Measurements from ENCODE around the gene CAPN3. TPM values are rescaled to one million over a fixed set of nuclear protein-coding genes. Genes with fewer than 3 reads are reported as not detected.
A peak's percentile ranks its signal among the peaks of the same experiment; 100 is the strongest.

Gene CAPN3
- total and polyA plus RNA-seq, 7 experiments from 2014 or later: 0.48 to 26.1 (median 15.5) TPM; not detected in 1

GRCh38 chr15:42444415-42445063 lies 85.2 kb downstream of the CAPN3 start:
- peaks cover 0 to 64% (median 15%) of the 10 kb centered on the region in 3 experiments for H3K36me3 ChIP-seq (ENCODE audit: control insufficient read depth in 2 of 3, insufficient read depth in 3 of 3, low read length in 3 of 3)
- H3K27me3 Mint-ChIP-seq: no peaks in the 10 kb centered on the region
- POLR2A ChIA-PET: no interaction called here

GRCh38 chr15:42445551-42445950 lies 86.2 kb downstream of the CAPN3 start:
- Mint-ChIP-seq H3K4me3 (no peak overlapping the region), H3K27me3 (no peaks in the 10 kb centered on the region), H3K36me3 (peaks cover 17 to 44% (median 25%) of the 10 kb centered on the region in 5 donors), H3K4me1 (peaks cover 0 to 5% (median 0%) of the 10 kb centered on the region in 7 donors), H3K27ac (peak overlapping the region in 2 of 9 donors; percentile 7 to 13), H3K9me3 (no peaks in the 10 kb centered on the region)
- ChIA-PET POLR2A (no interaction called here), CTCF (no interaction called here)
- ATAC-seq (no peak), DNase-seq (no peak)
- no peak overlapping the region for H3K4me3 ChIP-seq (ENCODE audit: low read length)
- no peaks in the 10 kb centered on the region for H3K9me3 ChIP-seq (ENCODE audit: control insufficient read depth in 2 of 3, low read length in 3 of 3)
- intact Hi-C loops (cut with micrococcal nuclease): no loop called here
- no peak overlapping the region for H3K27ac ChIP-seq (ENCODE audit: low read depth, low read length)
- no peaks in the 10 kb centered on the region for H3K27me3 ChIP-seq (ENCODE audit: control insufficient read depth in 2 of 2, insufficient read depth in 2 of 2, low read length in 2 of 2)
- H3K36me3 ChIP-seq (ENCODE audit: control insufficient read depth in 2 of 3, insufficient read depth in 3 of 3, low read length in 3 of 3): peaks cover 2 to 68% (median 17%) of the 10 kb centered on the region in 3 experiments
- H3K4me1 ChIP-seq (ENCODE audit: control insufficient read depth in 2 of 2, insufficient read depth in 2 of 2, low read length in 2 of 2): no peaks in the 10 kb centered on the region

More at GRCh38 chr15:42444415-42445063, 85.2 kb downstream of the CAPN3 start:
- no peaks in the 10 kb centered on the region for H3K9me3 Mint-ChIP-seq
- intact Hi-C loops (cut with micrococcal nuclease): no loop called here
- no peak for DNase-seq
- ATAC-seq: no peak
- no peak overlapping the region for H3K27ac Mint-ChIP-seq
- H3K36me3 Mint-ChIP-seq: peaks cover 14 to 40% (median 20%) of the 10 kb centered on the region in 5 donors
- peaks cover 0 to 5% (median 0%) of the 10 kb centered on the region in 7 donors for H3K4me1 Mint-ChIP-seq
- no peak overlapping the region for H3K4me3 ChIP-seq (ENCODE audit: low read length)
- H3K9me3 ChIP-seq (ENCODE audit: control insufficient read depth in 2 of 3, low read length in 3 of 3): no peaks in the 10 kb centered on the region
- H3K27me3 ChIP-seq (ENCODE audit: control insufficient read depth in 2 of 2, insufficient read depth in 2 of 2, low read length in 2 of 2): no peaks in the 10 kb centered on the region
- H3K4me3 Mint-ChIP-seq: no peak overlapping the region
- CTCF ChIA-PET: interaction anchor here (0.7 kb wide), 1 partner anchor 8 kb away, joined by 4 read pairs; no protein-coding TSS in a partner anchor
- H3K4me1 ChIP-seq (ENCODE audit: control insufficient read depth in 2 of 2, insufficient read depth in 2 of 2, low read length in 2 of 2): no peaks in the 10 kb centered on the region
- H3K27ac ChIP-seq (ENCODE audit: low read depth, low read length): no peak overlapping the region

DNA sequence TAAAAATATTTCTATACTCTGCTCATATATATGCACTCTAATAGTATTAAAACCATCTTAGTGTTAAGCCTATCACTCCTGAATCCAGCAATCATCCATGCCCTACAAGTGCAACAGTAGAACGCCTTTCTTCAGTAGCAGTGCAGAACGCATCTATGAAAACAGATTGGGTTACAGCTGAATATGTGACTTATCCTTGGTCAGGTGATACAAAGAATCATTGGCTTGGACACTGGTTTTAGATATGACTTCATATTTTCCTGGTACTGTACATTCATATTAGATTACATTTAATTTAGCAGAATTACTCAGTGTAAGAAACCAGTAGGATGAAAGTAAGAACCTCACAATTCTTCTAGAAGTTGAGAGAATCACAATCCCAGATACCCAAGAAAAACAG lies 88.3 kb downstream of the CAPN3 start:
- H3K36me3 ChIP-seq (ENCODE audit: control insufficient read depth in 2 of 3, insufficient read depth in 3 of 3, low read length in 3 of 3): peaks cover 8 to 69% (median 19%) of the 10 kb centered on the region in 3 experiments
- H3K9me3 Mint-ChIP-seq: no peaks in the 10 kb centered on the region
- H3K27me3 Mint-ChIP-seq: no peaks in the 10 kb centered on the region
- no peak overlapping the region for H3K27ac Mint-ChIP-seq
- POLR2A ChIA-PET: no interaction called here
- no peak overlapping the region for H3K27ac ChIP-seq (ENCODE audit: low read depth, low read length)
- H3K36me3 Mint-ChIP-seq: peaks cover 21 to 51% (median 33%) of the 10 kb centered on the region in 5 donors
- H3K4me3 ChIP-seq (ENCODE audit: low read length): no peak overlapping the region
- DNase-seq (no peak), ATAC-seq (no peak)
- no peaks in the 10 kb centered on the region for H3K9me3 ChIP-seq (ENCODE audit: control insufficient read depth in 2 of 3, low read length in 3 of 3)
- CTCF ChIA-PET: no interaction called here
- no peaks in the 10 kb centered on the region for H3K4me1 ChIP-seq (ENCODE audit: control insufficient read depth in 2 of 2, insufficient read depth in 2 of 2, low read length in 2 of 2)
- no peaks in the 10 kb centered on the region for H3K27me3 ChIP-seq (ENCODE audit: control insufficient read depth in 2 of 2, insufficient read depth in 2 of 2, low read length in 2 of 2)
- H3K4me1 Mint-ChIP-seq: peaks cover 0 to 5% (median 0%) of the 10 kb centered on the region in 7 donors
- intact Hi-C loops (cut with micrococcal nuclease): no loop called here
- no peak overlapping the region for H3K4me3 Mint-ChIP-seq

- no peak overlapping the region for H3K4me3 Mint-ChIP-seq
These were observed 89.0 kb downstream of the CAPN3 start for GRCh38 chr15:42448281-42448680.

DNA sequence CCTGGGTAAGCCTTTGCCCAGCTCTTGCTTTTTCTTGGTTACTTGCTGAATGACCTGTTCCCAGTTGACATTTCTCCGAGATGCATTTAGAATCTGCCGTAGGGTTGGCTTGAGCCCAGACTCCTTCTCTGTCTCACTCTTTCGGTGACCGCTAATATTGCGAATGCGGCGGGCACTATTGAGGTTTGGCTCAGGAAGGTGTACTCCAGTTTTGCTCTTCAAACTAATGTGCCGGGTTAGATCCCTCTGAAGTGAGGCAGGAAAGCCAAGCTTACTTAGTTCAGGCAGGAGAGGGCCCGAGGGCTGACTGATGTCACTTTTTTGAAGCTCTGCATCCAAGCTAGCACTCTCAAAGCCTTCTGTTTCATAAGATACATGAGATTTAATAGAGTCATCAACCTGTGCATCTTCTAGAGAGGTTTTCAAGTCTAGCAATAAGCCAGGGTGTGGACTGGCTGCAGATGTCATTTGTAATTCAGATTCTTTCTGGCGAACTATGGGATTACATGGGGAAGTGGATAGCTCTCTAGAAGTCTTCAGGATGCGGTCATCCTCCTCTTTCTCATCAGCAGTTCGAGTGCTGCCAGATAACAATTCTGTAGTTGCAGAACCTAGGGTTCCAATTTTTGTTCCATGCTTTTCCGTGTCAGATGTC lies 90.6 kb downstream of the CAPN3 start:
- ATAC-seq: no peak
- Histone ChIP-seq H3K9me3 (ENCODE audit: control insufficient read depth in 2 of 3, low read length in 3 of 3) (no peaks in the 10 kb centered on the region), H3K4me1 (ENCODE audit: control insufficient read depth in 2 of 2, insufficient read depth in 2 of 2, low read length in 2 of 2) (no peaks in the 10 kb centered on the region), H3K4me3 (ENCODE audit: low read length) (no peak overlapping the region), H3K27ac (ENCODE audit: low read depth, low read length) (no peak overlapping the region), H3K36me3 (ENCODE audit: control insufficient read depth in 2 of 3, insufficient read depth in 3 of 3, low read length in 3 of 3) (peaks cover 8 to 56% (median 13%) of the 10 kb centered on the region in 3 experiments), H3K27me3 (ENCODE audit: control insufficient read depth in 2 of 2, insufficient read depth in 2 of 2, low read length in 2 of 2) (no peaks in the 10 kb centered on the region)
- Mint-ChIP-seq H3K27ac (no peak overlapping the region), H3K9me3 (no peaks in the 10 kb centered on the region), H3K4me1 (peaks cover 0 to 5% (median 0%) of the 10 kb centered on the region in 7 donors), H3K36me3 (peaks cover 20 to 48% (median 35%) of the 10 kb centered on the region in 5 donors), H3K4me3 (no peak overlapping the region), H3K27me3 (no peaks in the 10 kb centered on the region)
- POLR2A ChIA-PET: no interaction called here
- CTCF ChIA-PET: no interaction called here
- DNase-seq: no peak
- intact Hi-C loops (cut with micrococcal nuclease): no loop called here

More at GRCh38 chr15:42448281-42448680, 89.0 kb downstream of the CAPN3 start:
- H3K4me1 ChIP-seq (ENCODE audit: control insufficient read depth in 2 of 2, insufficient read depth in 2 of 2, low read length in 2 of 2): no peaks in the 10 kb centered on the region
- H3K27me3 ChIP-seq (ENCODE audit: control insufficient read depth in 2 of 2, insufficient read depth in 2 of 2, low read length in 2 of 2): no peaks in the 10 kb centered on the region
- CTCF ChIA-PET: no interaction called here
- ATAC-seq (no peak), DNase-seq (no peak)
- peaks cover 8 to 69% (median 19%) of the 10 kb centered on the region in 3 experiments for H3K36me3 ChIP-seq (ENCODE audit: control insufficient read depth in 2 of 3, insufficient read depth in 3 of 3, low read length in 3 of 3)
- Mint-ChIP-seq H3K9me3 (no peaks in the 10 kb centered on the region), H3K4me1 (peaks cover 0 to 5% (median 0%) of the 10 kb centered on the region in 7 donors), H3K36me3 (peaks cover 21 to 51% (median 33%) of the 10 kb centered on the region in 5 donors), H3K27me3 (no peaks in the 10 kb centered on the region), H3K27ac (no peak overlapping the region)
- no peak overlapping the region for H3K27ac ChIP-seq (ENCODE audit: low read depth, low read length)
- POLR2A ChIA-PET: no interaction called here
- no peak overlapping the region for H3K4me3 ChIP-seq (ENCODE audit: low read length)
- intact Hi-C loops (cut with micrococcal nuclease): no loop called here
- no peaks in the 10 kb centered on the region for H3K9me3 ChIP-seq (ENCODE audit: control insufficient read depth in 2 of 3, low read length in 3 of 3)

DNA sequence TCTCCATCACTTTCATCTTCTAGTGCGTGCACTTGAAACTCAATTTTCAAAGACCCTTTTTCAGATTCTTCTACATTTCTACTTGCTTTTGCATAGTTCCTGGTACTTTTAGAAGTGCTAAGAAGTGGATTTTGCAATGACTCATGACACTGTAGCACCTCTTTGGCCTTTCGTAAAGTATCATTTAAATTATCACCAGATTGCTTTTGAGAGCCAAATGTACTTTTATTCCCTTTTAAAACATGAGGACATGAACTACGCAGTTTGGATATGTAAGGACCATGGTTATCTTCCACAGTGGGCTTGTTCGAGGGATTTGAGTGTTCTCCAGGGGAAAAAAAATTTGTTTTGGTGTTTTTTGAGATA lies 91.1 kb downstream of the CAPN3 start:
- Mint-ChIP-seq H3K4me3 (no peak overlapping the region), H3K4me1 (peaks cover 0 to 5% (median 0%) of the 10 kb centered on the region in 7 donors), H3K27me3 (no peaks in the 10 kb centered on the region), H3K9me3 (no peaks in the 10 kb centered on the region), H3K36me3 (peaks cover 16 to 45% (median 30%) of the 10 kb centered on the region in 5 donors), H3K27ac (no peak overlapping the region)
- CTCF ChIA-PET: no interaction called here
- H3K27me3 ChIP-seq (ENCODE audit: control insufficient read depth in 2 of 2, insufficient read depth in 2 of 2, low read length in 2 of 2): no peaks in the 10 kb centered on the region
- H3K9me3 ChIP-seq (ENCODE audit: control insufficient read depth in 2 of 3, low read length in 3 of 3): no peaks in the 10 kb centered on the region
- H3K27ac ChIP-seq (ENCODE audit: low read depth, low read length): no peak overlapping the region
- ATAC-seq (no peak), DNase-seq (no peak)
- intact Hi-C loops (cut with micrococcal nuclease): no loop called here
- peaks cover 8 to 52% (median 13%) of the 10 kb centered on the region in 3 experiments for H3K36me3 ChIP-seq (ENCODE audit: control insufficient read depth in 2 of 3, insufficient read depth in 3 of 3, low read length in 3 of 3)
- POLR2A ChIA-PET: no interaction called here
- no peaks in the 10 kb centered on the region for H3K4me1 ChIP-seq (ENCODE audit: control insufficient read depth in 2 of 2, insufficient read depth in 2 of 2, low read length in 2 of 2)
- H3K4me3 ChIP-seq (ENCODE audit: low read length): no peak overlapping the region
